Measurements from ENCODE around the gene MVB12B.

DNA sequence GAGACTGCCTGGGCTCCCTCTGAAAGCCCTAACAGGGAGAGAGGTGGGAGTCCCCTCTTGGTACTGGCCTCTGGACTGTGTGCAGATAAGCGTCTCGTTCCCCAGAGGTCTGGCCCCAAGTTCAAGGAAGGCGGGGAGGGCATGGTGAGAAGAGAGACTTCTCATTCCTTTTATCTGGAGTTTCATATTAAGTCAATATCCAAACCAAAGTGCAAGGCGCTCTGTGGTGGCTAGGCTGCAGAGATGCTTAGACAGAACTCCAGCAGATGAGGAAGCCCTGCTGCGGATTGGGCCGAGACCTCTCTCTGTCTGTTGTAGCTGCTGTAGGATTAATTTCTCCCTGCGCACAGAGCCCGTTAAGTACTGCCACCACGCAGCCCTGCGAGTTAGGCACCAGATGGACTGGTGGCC, 16.0 kb downstream of the MVB12B start:
- TF ChIP-seq, protein P1, sequence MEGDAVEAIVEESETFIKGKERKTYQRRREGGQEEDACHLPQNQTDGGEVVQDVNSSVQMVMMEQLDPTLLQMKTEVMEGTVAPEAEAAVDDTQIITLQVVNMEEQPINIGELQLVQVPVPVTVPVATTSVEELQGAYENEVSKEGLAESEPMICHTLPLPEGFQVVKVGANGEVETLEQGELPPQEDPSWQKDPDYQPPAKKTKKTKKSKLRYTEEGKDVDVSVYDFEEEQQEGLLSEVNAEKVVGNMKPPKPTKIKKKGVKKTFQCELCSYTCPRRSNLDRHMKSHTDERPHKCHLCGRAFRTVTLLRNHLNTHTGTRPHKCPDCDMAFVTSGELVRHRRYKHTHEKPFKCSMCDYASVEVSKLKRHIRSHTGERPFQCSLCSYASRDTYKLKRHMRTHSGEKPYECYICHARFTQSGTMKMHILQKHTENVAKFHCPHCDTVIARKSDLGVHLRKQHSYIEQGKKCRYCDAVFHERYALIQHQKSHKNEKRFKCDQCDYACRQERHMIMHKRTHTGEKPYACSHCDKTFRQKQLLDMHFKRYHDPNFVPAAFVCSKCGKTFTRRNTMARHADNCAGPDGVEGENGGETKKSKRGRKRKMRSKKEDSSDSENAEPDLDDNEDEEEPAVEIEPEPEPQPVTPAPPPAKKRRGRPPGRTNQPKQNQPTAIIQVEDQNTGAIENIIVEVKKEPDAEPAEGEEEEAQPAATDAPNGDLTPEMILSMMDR (IDR thresholded peaks at IDR 0.05), result no peak
- no peak for TF ChIP-seq POLR2A (IDR thresholded peaks at IDR 0.05)

Measured in vagina (tissue), 2 donors.